Activated naive CD4-positive, alpha-beta T cell treated with anti-CD3 and anti-CD28 coated beads, Interleukin-2, amount 50 U/mL, for 72 hours (primary cell): ENCODE results near the gene KRTAP1-4. TPM values are rescaled to one million over a fixed set of nuclear protein-coding genes. Genes with fewer than 3 reads are reported as not detected.
"Not testable (repeated sequence)": the region's sequence is repeated elsewhere in the genome, so short reads cannot be mapped to it uniquely, and the experiment has no call there.

Experiments
- ATAC-seq, 2 donors: fragments of 150-1000 bp; cut with Tn5 transposase; 2 replicates each; pipeline ENCODE4 v1.10.0; 2021; ENCODE audit warnings: mild to moderate bottlenecking in 2 of 2, moderate library complexity in 2 of 2
- DNase-seq, 2 donors: peaks; one replicate each; pipeline ENCODE4 v3.0.0; 2021 to 2022; ENCODE audit warnings: low spot score in 2 of 2
- H3K27ac Mint-ChIP-seq, 2 donors: one replicate each; pipeline ENCODE4 v1.8.0; 2022; ENCODE audit warnings: mild to moderate bottlenecking in 2 of 2, mixed read lengths in 2 of 2
- H3K36me3 Mint-ChIP-seq, 2 donors: one replicate each; pipeline ENCODE4 v1.8.0; 2022; ENCODE audit warnings: mixed read lengths in 2 of 2
- H3K9me3 Mint-ChIP-seq, 2 donors: one replicate each; pipeline ENCODE4 v1.8.0; 2022; ENCODE audit warnings: mixed read lengths in 2 of 2
- total RNA-seq, 2 donors: library from RNA; stranded (reverse); gene quantifications; one replicate each; pipeline ENCODE4 v1.2.3, GENCODE V29; 2022

The KRTAP1-4 gene
- total RNA-seq, 2 donors from 2014 or later: not detected

- ATAC-seq, H3K9me3 Mint-ChIP-seq, H3K27ac Mint-ChIP-seq, DNase-seq, H3K36me3 Mint-ChIP-seq: not testable (repeated sequence)
Measured at GRCh38 chr17:41055130-41055529, 25.1 kb upstream of the KRTAP1-4 start, which contains the start of gene KRTAP2-2. TSS of gene KRTAP2-2 (minus strand) at chr17:41055230. CDS start at chr17:41055211, 19 bp downstream.

DNA sequence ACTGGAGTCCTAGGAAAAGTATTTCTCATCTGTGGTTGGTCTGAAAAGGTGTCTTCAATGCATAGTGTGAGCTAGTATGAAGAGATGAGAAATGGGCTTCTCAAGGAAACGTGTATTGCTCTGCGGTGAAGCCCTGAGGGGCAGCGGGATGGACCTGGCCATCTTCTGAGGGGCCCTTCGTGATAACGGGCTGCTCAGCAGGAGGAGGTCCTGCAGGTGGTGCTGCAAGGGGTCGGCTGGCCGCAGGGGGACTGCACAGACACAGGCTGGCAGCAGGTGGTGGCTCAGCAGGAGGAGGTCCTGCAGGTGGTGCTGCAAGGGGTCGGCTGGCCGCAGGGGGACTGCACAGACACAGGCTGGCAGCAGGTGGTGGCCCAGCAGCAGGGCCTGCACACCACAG is 24.6 kb upstream of the KRTAP1-4 start:
- not testable (repeated sequence) for H3K36me3 Mint-ChIP-seq, H3K9me3 Mint-ChIP-seq, ATAC-seq, H3K27ac Mint-ChIP-seq, DNase-seq

DNA sequence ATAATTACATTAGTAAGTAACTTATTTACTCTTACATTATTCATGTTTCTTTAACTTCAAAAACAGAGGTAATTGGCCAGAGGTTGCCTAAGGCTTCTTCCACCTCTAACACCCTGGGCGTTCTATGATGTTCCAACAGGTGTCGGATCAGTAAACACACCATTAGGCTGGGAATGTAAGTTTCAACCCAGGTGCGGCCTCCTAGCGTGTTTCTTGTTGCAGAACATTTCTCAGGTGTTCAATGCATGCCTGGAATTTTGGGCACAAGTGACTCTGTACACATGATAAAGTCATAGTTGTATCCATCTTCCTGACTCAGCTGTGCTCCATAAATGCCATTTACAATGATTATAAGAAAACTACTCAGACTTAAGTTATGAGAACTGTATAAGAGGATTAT is 24.0 kb upstream of the KRTAP1-4 start:
- Mint-ChIP-seq H3K9me3 (peaks cover 3 to 8% of the 10 kb centered on the region in 2 donors), H3K36me3 (peaks cover 0 to 4% of the 10 kb centered on the region in 2 donors), H3K27ac (no peak overlapping the region)
- DNase-seq: no peak
- no peak for ATAC-seq

DNA sequence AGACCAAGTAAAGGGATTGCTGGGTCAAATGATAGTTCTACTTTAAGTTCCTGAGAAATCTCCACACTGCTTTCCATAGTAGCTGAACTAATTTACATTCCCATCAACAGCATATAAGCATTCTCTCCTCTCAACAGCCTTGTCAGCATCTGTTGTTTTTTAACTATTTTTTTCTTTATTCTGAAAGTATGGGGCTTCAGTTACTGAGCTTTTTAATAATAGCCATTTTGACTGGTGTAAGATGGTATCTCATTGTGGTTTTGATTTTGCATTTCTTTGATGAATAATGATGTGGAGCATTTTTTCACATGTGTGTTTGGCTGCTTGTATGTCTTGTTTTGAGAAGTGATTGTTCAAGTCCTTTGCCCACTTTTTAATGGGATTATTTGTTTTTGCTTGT is 22.6 kb upstream of the KRTAP1-4 start:
- no peak for DNase-seq
- Mint-ChIP-seq H3K27ac (no peak overlapping the region), H3K9me3 (peaks cover 1 to 6% of the 10 kb centered on the region in 2 donors)

DNA sequence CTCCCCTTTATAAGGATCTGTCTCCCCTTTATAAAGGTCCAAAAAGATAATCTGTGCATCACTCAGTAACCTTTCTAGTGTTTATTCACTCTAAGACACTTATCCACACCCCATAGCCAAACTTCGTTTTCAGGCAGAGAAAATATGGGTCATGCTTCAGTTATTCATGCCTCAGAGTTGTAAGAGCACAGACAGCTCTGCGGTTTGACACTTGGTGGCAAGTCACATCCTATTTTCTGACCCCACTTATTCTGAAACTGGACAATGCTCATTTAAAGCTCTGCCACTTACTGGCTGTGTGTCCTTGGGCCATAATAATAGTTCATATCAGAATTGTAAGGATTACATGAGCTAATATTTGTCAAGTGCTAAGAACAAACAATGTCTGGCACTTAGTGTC is 19.1 kb upstream of the KRTAP1-4 start:
- ATAC-seq (no peak), DNase-seq (no peak)
- no peaks in the 10 kb centered on the region for H3K36me3 Mint-ChIP-seq
- H3K9me3 Mint-ChIP-seq: peaks cover 1 to 3% of the 10 kb centered on the region in 2 donors
- H3K27ac Mint-ChIP-seq: no peak overlapping the region

More for the DNA sequence above, 22.6 kb upstream of the KRTAP1-4 start:
- no peak for ATAC-seq
- peaks cover 0 to 2% of the 10 kb centered on the region in 2 donors for H3K36me3 Mint-ChIP-seq

- no peaks in the 10 kb centered on the region for H3K36me3 Mint-ChIP-seq
Measured at GRCh38 chr17:41048441-41048840, 18.4 kb upstream of the KRTAP1-4 start.

DNA sequence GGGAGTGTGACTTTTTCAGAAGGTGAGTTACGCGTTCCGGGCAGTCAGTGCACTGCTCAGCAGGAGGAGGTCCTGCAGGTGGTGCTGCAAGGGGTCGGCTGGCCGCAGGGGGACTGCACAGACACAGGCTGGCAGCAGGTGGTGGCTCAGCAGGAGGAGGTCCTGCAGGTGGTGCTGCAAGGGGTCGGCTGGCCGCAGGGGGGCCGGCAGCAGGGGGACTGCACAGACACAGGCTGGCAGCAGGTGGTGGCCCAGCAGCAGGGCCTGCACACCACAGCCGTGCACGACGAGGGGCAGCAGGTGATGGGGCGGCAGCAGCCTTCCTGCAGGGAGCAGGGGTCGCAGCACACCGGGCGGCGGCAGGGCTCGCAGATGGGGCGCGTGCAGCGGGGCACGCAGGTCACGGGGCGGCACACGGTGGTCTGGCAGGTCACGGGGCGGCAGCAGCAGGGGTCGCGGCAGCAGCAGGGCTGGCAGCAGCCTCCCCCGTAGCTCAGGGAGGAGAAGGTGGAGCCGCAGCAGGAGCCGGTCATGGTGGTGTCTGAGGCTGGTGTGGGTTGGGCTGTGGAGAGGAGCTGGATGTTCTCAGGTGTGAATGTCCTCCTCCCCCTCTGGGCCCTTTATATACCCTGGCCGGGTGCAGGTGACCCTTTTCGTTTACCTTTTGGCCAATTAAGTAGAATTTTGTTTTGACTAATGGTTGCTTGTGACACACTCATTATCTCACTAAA is 16.9 kb upstream of the KRTAP1-4 start, which contains the start of gene KRTAP2-1:
Gene KRTAP2-1, minus strand, starts transcription at position 582 of the 731 bp plus-strand sequence. Its CDS starts 49 bp downstream, at position 533.
- H3K27ac Mint-ChIP-seq, DNase-seq, H3K36me3 Mint-ChIP-seq, ATAC-seq: not testable (repeated sequence)
- H3K9me3 Mint-ChIP-seq: peaks cover 4 to 10% of the 10 kb centered on the region in 2 donors

More at GRCh38 chr17:41048441-41048840, 18.4 kb upstream of the KRTAP1-4 start:
- DNase-seq: no peak
- Mint-ChIP-seq H3K9me3 (peaks cover 2 to 8% of the 10 kb centered on the region in 2 donors), H3K27ac (no peak overlapping the region)
- ATAC-seq: no peak

DNA sequence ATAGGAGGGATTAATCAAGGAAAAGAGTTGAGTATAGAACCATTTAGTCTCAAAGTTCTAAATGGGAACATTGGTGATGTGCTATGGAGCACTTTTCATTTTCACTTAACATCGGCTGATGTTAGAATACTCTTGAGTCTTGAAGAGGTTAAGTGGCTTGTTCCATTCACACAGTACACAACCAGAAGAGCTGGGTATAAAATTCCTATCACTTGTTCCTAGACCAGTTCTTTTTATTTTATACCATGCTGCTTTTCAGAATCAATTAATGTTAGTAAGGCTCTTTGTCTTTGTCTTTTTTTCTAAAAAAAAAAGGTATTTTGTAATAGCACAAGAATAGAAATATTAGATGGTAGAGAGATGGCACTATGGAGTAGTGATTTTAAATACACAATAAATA is 13.0 kb upstream of the KRTAP1-4 start:
- Mint-ChIP-seq H3K27ac (no peak overlapping the region), H3K9me3 (peaks cover 4 to 10% of the 10 kb centered on the region in 2 donors), H3K36me3 (no peaks in the 10 kb centered on the region)
- ATAC-seq: no peak
- DNase-seq: no peak

DNA sequence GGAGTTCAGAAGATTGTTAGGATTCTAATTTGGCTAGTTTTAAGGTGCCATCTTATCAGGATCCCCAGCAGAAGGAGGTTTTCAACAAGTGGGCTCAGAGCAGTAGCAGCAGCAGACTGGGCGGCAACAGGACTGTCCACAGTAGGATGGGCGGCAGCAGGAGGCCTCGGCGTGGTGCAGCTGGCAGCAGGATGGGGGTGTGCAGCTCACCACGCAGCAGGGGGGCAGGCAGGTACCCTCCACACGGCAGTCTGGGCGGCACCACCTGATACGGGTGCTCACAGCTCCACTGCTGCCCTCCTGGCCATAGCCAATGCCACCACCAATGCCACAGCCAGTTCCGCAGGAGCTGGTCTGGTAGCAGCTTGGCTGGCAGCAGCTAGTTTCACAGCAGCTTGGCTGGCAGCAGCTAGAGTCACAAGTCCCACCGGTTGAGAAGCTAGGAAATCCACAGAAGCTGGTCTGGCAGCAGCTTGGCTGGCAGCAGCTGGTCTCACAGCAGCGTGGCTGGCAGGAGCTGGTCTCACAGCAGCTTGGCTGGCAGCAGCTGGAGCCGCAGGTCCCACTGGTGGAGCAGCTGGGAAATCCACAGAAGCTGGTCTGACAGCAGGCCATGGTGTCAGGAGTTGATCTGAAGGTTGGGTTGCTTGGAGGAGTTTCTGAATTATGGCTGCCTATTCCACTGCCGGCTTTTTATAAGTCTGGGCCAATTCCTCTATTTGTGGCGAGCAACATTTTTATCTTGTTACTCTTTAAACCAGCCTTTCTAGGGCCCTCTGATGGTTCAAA is 11.0 kb upstream of the KRTAP1-4 start, which contains the start of gene KRTAP1-1:
Gene KRTAP1-1, minus strand, starts transcription at position 668 of the 789 bp plus-strand sequence. Its CDS starts 53 bp downstream, at position 615.
- DNase-seq, ATAC-seq, H3K27ac Mint-ChIP-seq, H3K36me3 Mint-ChIP-seq: not testable (repeated sequence)
- H3K9me3 Mint-ChIP-seq: peaks cover 4 to 10% of the 10 kb centered on the region in 2 donors

GRCh38 chr17:41037853-41038350 is 7.9 kb upstream of the KRTAP1-4 start:
- no peaks in the 10 kb centered on the region for H3K9me3 Mint-ChIP-seq
- ATAC-seq: no peak
- no peak overlapping the region for H3K27ac Mint-ChIP-seq
- DNase-seq: no peak
- H3K36me3 Mint-ChIP-seq: no peaks in the 10 kb centered on the region

DNA sequence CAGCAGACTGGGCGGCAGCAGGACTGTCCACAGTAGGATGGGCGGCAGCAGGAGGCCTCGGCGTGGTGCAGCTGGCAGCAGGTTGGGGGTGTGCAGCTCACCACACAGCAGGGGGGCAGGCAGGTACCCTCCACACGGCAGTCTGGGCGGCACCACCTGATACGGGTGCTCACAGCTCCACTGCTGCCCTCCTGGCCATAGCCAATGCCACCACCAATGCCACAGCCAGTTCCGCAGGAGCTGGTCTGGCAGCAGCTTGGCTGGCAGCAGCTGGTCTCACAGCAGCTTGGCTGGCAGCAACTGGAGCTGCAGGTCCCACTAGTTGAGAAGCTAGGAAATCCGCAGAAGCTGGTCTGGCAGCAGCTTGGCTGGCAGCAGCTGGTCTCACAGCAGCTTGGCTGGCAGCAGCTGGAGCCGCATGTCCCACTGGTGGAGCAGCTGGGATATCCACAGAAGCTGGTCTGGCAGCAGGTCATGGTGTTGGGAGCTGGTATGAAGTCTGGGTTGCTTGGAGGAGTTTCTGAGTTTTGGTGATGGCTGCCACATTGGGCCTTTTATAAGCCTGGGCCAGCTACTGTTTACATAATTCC is 4.4 kb upstream of the KRTAP1-4 start, which contains the start of gene KRTAP1-3:
Gene KRTAP1-3, minus strand, starts transcription at position 529 of the 590 bp plus-strand sequence. Its CDS starts 53 bp downstream, at position 476.
- not testable (repeated sequence) for ATAC-seq, DNase-seq, H3K36me3 Mint-ChIP-seq, H3K9me3 Mint-ChIP-seq
- H3K27ac Mint-ChIP-seq: peak within 1 kb of the TSS in 1 of 2 donors; percentile 14

- H3K36me3 Mint-ChIP-seq: no peaks in the 10 kb centered on the region
- ATAC-seq (no peak), DNase-seq (no peak)
- H3K27ac Mint-ChIP-seq: no peak within 1 kb of the TSS
- no peaks in the 10 kb centered on the region for H3K9me3 Mint-ChIP-seq
Measured at GRCh38 chr17:41026715-41027471, 3.1 kb downstream of the KRTAP1-4 start, which contains the start of gene KRTAP1-5. TSS of gene KRTAP1-5 (minus strand) at chr17:41027208. CDS start at chr17:41027155, 53 bp downstream.

DNA sequence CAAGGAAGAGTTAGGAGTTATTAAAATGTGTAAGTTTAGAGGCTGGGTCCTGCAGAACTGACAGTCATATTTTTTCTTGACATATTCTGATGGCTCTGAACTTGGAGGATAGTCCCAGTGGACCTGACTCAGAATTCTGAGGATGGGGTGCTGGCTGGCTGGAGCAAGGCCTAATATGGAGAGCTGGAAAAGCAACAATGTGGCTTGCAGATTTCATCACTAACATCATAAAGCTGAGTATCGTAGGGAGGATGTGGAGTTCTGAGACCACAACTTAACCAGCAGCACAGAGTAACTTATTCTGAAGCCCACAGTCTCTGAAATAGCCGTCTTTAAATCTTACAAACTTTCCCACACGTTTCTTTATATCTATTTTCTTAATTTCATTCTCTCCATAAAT is 5.3 kb downstream of the KRTAP1-4 start:
- Mint-ChIP-seq H3K36me3 (no peaks in the 10 kb centered on the region), H3K27ac (no peak overlapping the region), H3K9me3 (no peaks in the 10 kb centered on the region)
- DNase-seq: no peak
- ATAC-seq: no peak

GRCh38 chr17:41020336-41020735 is 9.7 kb downstream of the KRTAP1-4 start:
- H3K27ac Mint-ChIP-seq: no peak overlapping the region
- DNase-seq (no peak), ATAC-seq (no peak)
- no peaks in the 10 kb centered on the region for H3K36me3 Mint-ChIP-seq
- no peaks in the 10 kb centered on the region for H3K9me3 Mint-ChIP-seq

GRCh38 chr17:41019415-41019814 is 10.6 kb downstream of the KRTAP1-4 start:
- Mint-ChIP-seq H3K27ac (no peak overlapping the region), H3K9me3 (no peaks in the 10 kb centered on the region), H3K36me3 (no peaks in the 10 kb centered on the region)
- DNase-seq (no peak), ATAC-seq (no peak)

- DNase-seq: no peak
- Mint-ChIP-seq H3K9me3 (no peaks in the 10 kb centered on the region), H3K27ac (no peak overlapping the region), H3K36me3 (no peaks in the 10 kb centered on the region)
- ATAC-seq: no peak
Measured at GRCh38 chr17:41018541-41018940, 11.5 kb downstream of the KRTAP1-4 start.
